SKM-1 treated with dmso at 0.1 percent for 144 hours (cell line): Measurements from ENCODE around the gene DUSP21.
A peak's percentile ranks its signal among the peaks of the same experiment; 100 is the strongest.
"Not testable (repeated sequence)": the region's sequence is repeated elsewhere in the genome, so short reads cannot be mapped to it uniquely, and the experiment has no call there.

ENCODE experiments used
- DNase-seq: peaks from one replicate; lab custom pipeline; 2025; ENCODE audit not compliant: unreplicated experiment; lab: John Stamatoyannopoulos, UW

DUSP21 gene

GRCh38 chrX:44843753-44844152 is at the start of gene DUSP21:
Gene DUSP21 (plus strand): TSS chrX:44844021. CDS start chrX:44844133, 112 bp downstream.
- DNase-seq: no peak

GRCh38 chrX:44795945-44796450 is 47.8 kb upstream of the DUSP21 start:
- DNase-seq: no peak

GRCh38 chrX:44802613-44803012 is 41.2 kb upstream of the DUSP21 start:
- DNase-seq: no peak

- no peak for DNase-seq
These were observed 28.1 kb upstream of the DUSP21 start for GRCh38 chrX:44815681-44816080.

- DNase-seq: no peak
These were observed 27.5 kb upstream of the DUSP21 start for GRCh38 chrX:44816367-44816766.

- no peak for DNase-seq
These were observed 26.8 kb upstream of the DUSP21 start for GRCh38 chrX:44817029-44817428.

GRCh38 chrX:44822601-44823000 is 21.2 kb upstream of the DUSP21 start:
- DNase-seq: no peak

- DNase-seq: not testable (repeated sequence)
These were observed 20.6 kb upstream of the DUSP21 start for GRCh38 chrX:44823193-44823592.

GRCh38 chrX:44828008-44828605 is 15.7 kb upstream of the DUSP21 start:
- no peak for DNase-seq

GRCh38 chrX:44829832-44830231 is 14.0 kb upstream of the DUSP21 start:
- no peak for DNase-seq

GRCh38 chrX:44842550-44843317 is 1.1 kb upstream of the DUSP21 start:
- DNase-seq: no peak

GRCh38 chrX:44843318-44843702 is 511 bp upstream of the DUSP21 start:
- DNase-seq: no peak

GRCh38 chrX:44844204-44844603 is 383 bp downstream of the DUSP21 start:
- no peak for DNase-seq

GRCh38 chrX:44850891-44851290 is 7.1 kb downstream of the DUSP21 start:
- DNase-seq: not testable (repeated sequence)

GRCh38 chrX:44871114-44871645 is 27.4 kb downstream of the DUSP21 start:
- no peak for DNase-seq

GRCh38 chrX:44871931-44872820 is 28.4 kb downstream of the DUSP21 start:
- no peak for DNase-seq

GRCh38 chrX:44872821-44873414 is 29.1 kb downstream of the DUSP21 start, which contains the start of gene KDM6A:
Gene KDM6A (plus strand): TSS chrX:44873188. CDS start chrX:44873552, 364 bp downstream.
- DNase-seq: peak; percentile 78

GRCh38 chrX:44873415-44874276 is 29.8 kb downstream of the DUSP21 start:
- peak; percentile 35 for DNase-seq

GRCh38 chrX:44874420-44875184 is 30.8 kb downstream of the DUSP21 start:
- no peak for DNase-seq
